B cell (primary cell): Measurements from ENCODE around the gene RGL3.

Experiments used
- CTCF ChIP-seq: fragments of 200-600 bp; IDR thresholded peaks from one replicate; pipeline ENCODE4 v1.8.0; 2022; ENCODE audit warnings: antibody characterized with exemption, mild to moderate bottlenecking
- EZH2 ChIP-seq: IDR thresholded peaks from 2 replicates; pipeline ENCODE4 v1.6.1; 2012; ENCODE audit warnings: borderline replicate concordance, low read depth, mild to moderate bottlenecking, moderate library complexity, low read length; ENCODE audit not compliant: insufficient read depth, poor library complexity, severe bottlenecking

- TF ChIP-seq CTCF (no peak), EZH2 (no peak)
Measured at GRCh38 chr19:11379857-11380350, 39.2 kb downstream of the RGL3 start.
